NCI-H345 (cell line): ENCODE data around the gene GPR34.
"Not testable (repeated sequence)": the region's sequence is repeated elsewhere in the genome, so short reads cannot be mapped to it uniquely, and the experiment has no call there.

ENCODE experiments used
- DNase-seq: peaks from one replicate; lab custom pipeline; 2025; lab: John Stamatoyannopoulos, UW

GPR34 gene, protein sequence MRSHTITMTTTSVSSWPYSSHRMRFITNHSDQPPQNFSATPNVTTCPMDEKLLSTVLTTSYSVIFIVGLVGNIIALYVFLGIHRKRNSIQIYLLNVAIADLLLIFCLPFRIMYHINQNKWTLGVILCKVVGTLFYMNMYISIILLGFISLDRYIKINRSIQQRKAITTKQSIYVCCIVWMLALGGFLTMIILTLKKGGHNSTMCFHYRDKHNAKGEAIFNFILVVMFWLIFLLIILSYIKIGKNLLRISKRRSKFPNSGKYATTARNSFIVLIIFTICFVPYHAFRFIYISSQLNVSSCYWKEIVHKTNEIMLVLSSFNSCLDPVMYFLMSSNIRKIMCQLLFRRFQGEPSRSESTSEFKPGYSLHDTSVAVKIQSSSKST

DNA sequence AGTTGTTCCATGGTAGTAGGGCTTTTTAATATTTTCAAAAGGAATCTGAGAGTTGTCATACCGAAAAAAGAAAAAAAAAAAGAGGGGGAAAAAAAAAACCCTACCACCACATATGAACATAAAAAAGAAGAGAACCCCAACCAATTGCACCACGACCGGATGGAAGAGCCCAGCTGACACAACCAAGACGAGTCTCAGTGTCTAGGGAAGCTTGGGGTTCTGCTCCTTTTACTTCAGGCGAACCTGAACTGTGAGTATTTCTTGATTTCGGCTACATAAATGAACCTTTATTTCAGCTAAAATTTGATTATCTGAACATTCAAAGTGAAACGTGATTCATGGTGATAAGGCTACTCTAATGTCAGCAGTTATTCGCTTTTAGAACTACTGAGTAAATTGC is at the start of gene GPR34:
TSS of gene GPR34 (plus strand) at position 139 of the 400 bp plus-strand sequence. CDS start 6,661 bp downstream, outside the sequence.
- no peak for DNase-seq

DNA sequence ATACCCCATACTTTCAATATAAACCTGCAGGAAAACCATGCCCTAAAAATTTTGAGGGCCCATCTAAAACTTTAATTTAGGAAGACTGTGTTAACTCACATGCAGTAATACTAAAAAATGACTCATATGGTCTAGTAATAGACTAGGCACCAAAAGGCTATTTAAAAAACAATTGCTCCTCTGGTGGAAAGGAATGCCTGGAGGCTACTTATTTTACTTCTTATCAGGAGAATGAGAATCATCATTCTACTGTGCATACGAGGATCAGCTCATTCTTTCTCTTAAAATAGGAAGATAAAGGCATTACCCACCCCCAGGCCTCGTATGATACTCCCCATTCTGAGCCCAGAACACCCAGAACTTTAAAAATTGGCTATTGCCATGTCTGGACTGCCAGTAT is 42.6 kb upstream of the GPR34 start:
- not testable (repeated sequence) for DNase-seq

GRCh38 chrX:41653125-41653524 is 35.6 kb upstream of the GPR34 start:
- no peak for DNase-seq

- no peak for DNase-seq
Measured at GRCh38 chrX:41655101-41655500, 33.7 kb upstream of the GPR34 start.

DNA sequence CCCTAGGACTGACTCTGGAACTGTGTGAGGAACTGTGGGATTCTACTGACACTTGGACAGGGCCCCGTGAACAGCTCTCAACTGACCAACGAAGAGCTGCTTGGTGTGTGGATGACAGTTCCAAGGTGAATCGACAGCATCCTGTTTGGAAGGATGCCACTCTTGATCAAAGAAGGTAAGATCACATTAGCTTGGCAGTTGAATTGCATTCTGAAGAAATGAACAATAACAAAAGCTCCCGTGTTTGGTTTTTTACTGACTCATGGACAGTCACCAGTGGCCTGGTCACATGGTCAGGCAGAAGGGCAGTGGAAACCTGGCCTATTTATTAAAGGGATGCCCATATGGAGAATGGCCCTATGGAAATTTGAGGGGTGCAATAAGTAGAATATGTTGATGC is 33.1 kb upstream of the GPR34 start:
- DNase-seq: no peak

DNA sequence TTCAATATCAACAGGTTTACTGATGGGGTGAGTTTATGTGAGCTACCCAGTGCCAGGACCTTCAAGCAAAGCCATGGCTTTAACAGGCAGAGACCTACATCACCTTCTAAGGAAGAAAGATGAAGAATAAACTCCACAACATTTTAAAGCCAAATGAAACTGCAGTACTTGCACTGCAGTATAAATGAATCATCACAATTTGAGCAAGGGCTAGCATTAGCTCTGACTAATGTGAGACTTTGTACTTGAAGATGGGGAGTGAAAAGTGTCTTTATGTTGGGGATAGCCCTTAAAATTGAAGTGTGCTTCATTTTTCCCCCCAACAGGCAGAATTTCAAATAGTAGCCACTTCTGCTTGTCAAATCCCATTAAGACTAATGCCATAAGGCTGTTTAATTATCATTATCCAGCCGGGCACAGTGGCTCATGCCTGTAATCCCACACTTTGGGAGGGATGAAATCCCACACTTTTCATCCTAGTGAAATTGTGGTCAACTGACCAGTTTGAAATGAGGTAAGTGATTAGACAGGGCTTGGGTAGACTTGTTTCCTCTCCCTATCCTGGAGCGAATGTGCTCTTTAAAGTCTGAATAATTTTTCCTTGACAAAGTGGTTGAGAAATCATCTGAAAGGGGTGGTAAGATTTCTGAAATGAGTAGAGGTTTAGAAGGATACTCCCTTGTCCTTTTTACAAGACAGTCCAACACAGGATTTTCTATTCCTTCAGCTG is 27.2 kb upstream of the GPR34 start:
- no peak for DNase-seq

GRCh38 chrX:41664375-41664901 is 24.3 kb upstream of the GPR34 start:
- DNase-seq: no peak

- no peak for DNase-seq
Measured at GRCh38 chrX:41664908-41665307, 23.9 kb upstream of the GPR34 start.

- no peak for DNase-seq
Measured at GRCh38 chrX:41665686-41666085, 23.1 kb upstream of the GPR34 start.

DNA sequence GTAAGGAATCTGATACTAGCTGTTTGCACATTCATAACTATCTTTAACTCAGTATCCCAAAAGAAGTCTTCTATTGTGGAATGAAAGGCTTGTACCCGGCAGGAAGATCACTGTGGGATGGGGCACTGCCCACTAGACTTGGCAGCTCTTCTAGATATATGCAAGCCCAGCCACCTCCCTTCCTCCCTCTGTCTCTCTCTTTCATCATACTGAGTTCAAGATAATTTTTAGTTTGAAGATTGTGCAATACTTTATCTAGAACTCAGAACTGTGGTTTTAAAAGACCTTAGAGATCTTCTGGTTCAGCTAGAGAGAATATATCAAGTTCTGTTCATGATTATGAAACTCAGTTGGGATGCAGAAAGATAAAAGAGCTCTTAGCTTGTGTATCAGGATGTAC is 22.5 kb upstream of the GPR34 start:
- DNase-seq: no peak

DNA sequence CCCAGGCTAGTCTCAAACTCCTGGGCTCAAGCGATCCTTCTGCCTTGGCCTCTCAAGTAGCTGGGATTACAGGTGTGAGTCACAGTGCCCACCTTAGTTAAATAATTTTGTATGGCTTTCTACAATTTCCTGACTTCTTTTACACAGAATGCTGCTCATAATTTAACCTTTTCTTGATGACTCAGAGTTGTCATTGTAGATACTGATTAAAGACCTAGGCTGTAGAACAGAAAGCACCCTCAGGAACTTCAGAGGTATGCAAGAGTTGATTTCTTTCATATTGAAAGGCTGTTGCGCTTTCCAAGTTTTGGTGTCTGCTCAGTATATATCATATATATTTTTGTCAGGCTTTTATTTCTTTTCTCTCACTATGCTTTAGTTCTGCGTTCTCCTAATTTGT is 21.1 kb upstream of the GPR34 start:
- no peak for DNase-seq

DNA sequence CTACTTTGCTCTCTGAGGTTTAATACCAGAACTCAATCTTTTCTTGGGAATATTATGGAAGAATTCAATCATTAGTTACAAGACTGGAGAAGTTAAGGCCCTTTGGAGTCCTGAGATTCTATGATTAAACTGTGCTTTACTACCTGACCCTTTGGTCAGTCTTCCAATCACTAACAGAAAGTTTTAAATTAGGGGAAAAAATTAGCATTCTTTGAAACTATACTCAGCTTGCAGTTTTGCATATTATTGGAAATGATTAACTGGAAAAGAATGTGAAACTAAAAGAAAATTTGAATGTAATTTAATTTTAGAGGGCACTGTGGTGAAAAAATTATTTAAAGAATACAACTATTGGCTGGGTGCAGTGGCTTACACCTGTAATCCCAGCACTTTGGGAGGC is 18.7 kb upstream of the GPR34 start:
- DNase-seq: no peak

- DNase-seq: no peak
Measured at GRCh38 chrX:41671082-41671481, 17.7 kb upstream of the GPR34 start.

DNA sequence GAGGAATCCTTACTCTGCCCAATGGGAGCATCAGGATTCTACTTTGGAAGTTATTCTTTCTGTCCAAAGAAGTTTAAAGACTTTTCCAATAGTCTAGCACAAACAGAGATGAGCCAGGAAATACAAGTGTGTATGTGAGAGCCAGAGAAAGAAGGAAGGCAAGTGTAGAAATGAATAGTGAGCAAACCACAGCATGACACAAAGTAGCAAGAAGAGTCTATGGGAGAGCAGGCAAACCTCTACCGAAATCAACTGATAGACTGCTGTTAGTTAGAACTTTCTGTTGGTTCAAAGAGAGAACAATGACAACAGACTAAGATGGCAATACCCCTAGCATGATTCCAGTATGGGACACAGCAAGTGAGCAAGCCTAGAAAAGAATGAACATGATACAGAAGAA is 16.1 kb upstream of the GPR34 start:
- no peak for DNase-seq

DNA sequence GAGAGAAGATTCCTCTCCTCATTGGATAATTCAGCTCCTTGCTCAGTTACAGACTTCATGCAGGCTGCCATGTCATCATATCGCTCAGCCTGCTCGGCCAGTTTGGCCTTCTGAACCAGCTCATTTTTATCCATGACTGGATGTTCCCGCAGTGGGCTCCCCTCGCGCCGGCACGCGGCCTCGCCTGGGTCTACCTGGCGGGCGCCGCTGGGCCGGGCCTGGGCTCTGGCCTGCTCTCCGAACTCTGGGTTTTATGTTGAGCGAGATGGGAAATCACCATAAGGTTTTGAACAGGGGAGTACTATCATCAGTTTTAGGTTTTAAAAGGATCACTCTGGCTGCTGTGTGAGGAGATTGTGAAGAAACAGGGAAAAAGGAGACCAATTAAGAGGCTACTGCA is 12.4 kb upstream of the GPR34 start:
- DNase-seq: not testable (repeated sequence)

- no peak for DNase-seq
Measured at GRCh38 chrX:41677183-41678060, 11.4 kb upstream of the GPR34 start.

DNA sequence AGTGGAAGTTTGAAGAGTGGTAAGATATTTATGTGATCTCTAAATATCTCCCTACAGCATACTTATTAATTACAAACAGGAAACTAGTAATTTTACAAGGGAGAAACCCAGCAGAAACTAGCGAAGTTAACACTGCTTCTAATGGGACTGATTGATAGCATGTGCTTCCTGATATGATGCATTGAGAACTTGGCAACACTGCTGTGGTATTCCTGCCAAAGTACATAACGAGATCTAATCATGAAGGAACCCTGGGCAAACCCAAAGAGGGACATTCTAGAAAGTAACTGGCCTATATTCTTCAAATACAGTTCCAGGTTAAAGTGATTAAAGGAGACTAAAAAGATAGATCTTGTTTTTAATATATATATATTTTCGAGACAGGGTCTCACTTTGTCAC is 4.6 kb upstream of the GPR34 start:
- DNase-seq: no peak

- DNase-seq: no peak
Measured at GRCh38 chrX:41684940-41685339, 3.8 kb upstream of the GPR34 start.

- DNase-seq: no peak
Measured at GRCh38 chrX:41686788-41687187, 2.0 kb upstream of the GPR34 start.

DNA sequence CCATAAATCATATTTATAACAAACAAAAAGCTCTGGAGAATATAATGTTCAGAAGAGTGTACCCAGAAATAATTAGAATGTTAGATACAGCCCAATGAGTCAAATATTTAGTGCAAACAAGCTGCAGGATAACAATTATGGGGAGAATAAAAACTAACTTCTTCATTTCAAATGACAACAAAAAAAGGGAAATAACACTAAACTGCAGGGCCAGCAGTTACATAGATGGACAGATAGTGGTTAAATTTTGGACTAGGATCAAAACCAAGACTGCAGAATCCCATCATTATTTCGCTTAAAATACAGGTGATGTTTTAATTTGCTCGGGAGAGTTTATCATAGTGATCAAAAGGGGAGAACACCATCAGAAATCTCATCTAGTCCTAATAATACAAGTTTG is 617 bp upstream of the GPR34 start:
- no peak for DNase-seq

DNA sequence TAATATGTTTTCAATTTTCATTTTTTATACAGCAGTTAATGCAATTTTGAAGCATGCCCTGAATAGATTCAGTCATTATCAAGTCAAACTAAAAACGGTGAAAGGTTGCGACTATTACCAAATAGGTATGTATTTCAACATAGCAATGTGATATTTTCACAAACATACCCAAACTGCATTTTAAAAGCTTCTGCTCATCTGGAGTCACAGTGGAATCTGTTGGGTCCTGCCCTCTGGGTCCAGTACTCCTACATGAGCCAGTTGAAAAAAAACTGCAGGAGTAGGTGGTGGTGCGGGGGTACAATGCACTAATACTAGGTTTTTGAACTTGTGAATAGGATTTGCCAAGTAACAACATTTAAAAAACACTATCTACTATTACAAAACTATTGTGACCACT is 938 bp downstream of the GPR34 start:
- no peak for DNase-seq

- DNase-seq: no peak
Measured at GRCh38 chrX:41692162-41692749, 3.5 kb downstream of the GPR34 start.
